Measurements from ENCODE around the gene PSMB2.
A peak's percentile ranks its signal among the peaks of the same experiment; 100 is the strongest.
"Not testable (repeated sequence)": the region's sequence is repeated elsewhere in the genome, so short reads cannot be mapped to it uniquely, and the experiment has no call there.

The PSMB2 gene

GRCh38 chr1:35592991-35593769 lies 48.1 kb downstream of the PSMB2 start:
- no peak for DNase-seq (ENCODE audit: low spot score)

GRCh38 chr1:35591211-35591610 lies 50.1 kb downstream of the PSMB2 start:
- no peak for DNase-seq (ENCODE audit: low spot score)

- DNase-seq (ENCODE audit: low spot score) = no peak
Observed at GRCh38 chr1:35590476-35591040, 50.8 kb downstream of the PSMB2 start.

- no peak for DNase-seq (ENCODE audit: low spot score)
Observed at GRCh38 chr1:35589516-35590427, 51.6 kb downstream of the PSMB2 start.

GRCh38 chr1:35588197-35588910 lies 53.0 kb downstream of the PSMB2 start:
- DNase-seq (ENCODE audit: low spot score) = no peak

GRCh38 chr1:35587736-35588135 lies 53.6 kb downstream of the PSMB2 start:
- no peak for DNase-seq (ENCODE audit: low spot score)

GRCh38 chr1:35586808-35587207 lies 54.5 kb downstream of the PSMB2 start:
- DNase-seq (ENCODE audit: low spot score) = no peak

- DNase-seq (ENCODE audit: low spot score) = not testable (repeated sequence)
Observed at GRCh38 chr1:35585805-35586204, 55.5 kb downstream of the PSMB2 start.

- DNase-seq (ENCODE audit: low spot score) = no peak
Observed at GRCh38 chr1:35585281-35585680, 56.0 kb downstream of the PSMB2 start.

GRCh38 chr1:35581621-35582020 lies 59.7 kb downstream of the PSMB2 start:
- not testable (repeated sequence) for DNase-seq (ENCODE audit: low spot score)

GRCh38 chr1:35580949-35581388 lies 60.4 kb downstream of the PSMB2 start:
- DNase-seq (ENCODE audit: low spot score) = no peak

GRCh38 chr1:35577071-35577998 lies 64.0 kb downstream of the PSMB2 start:
- peak; percentile 65 for DNase-seq (ENCODE audit: low spot score)

- DNase-seq (ENCODE audit: low spot score) = not testable (repeated sequence)
Observed at GRCh38 chr1:35576766-35577070, 64.6 kb downstream of the PSMB2 start.

- DNase-seq (ENCODE audit: low spot score) = no peak
Observed at GRCh38 chr1:35576061-35576765, 65.1 kb downstream of the PSMB2 start.

GRCh38 chr1:35575416-35575958 lies 65.8 kb downstream of the PSMB2 start:
- DNase-seq (ENCODE audit: low spot score) = no peak

- DNase-seq (ENCODE audit: low spot score) = no peak
Observed at GRCh38 chr1:35574655-35575415, 66.5 kb downstream of the PSMB2 start.

GRCh38 chr1:35574125-35574654 lies 67.1 kb downstream of the PSMB2 start:
- DNase-seq (ENCODE audit: low spot score) = no peak

GRCh38 chr1:35573198-35574124 lies 67.9 kb downstream of the PSMB2 start, which contains the start of gene TFAP2E:
Gene TFAP2E (plus strand): TSS chr1:35573314. CDS start chr1:35573578, 264 bp downstream.
- peak; percentile 69 for DNase-seq (ENCODE audit: low spot score)
